KOPT-K1 (cell line): ENCODE results near the gene TRAF3IP3.

ENCODE experiments used
- H3K27ac ChIP-seq: fragments of 200-600 bp; sonication (generic); 2 replicates; pipeline ENCODE4 v1.5.1; 2016; ENCODE audit warnings: antibody characterized with exemption, mild to moderate bottlenecking, low read depth, low read length; ENCODE audit not compliant: poor library complexity, severe bottlenecking
- H3K36me3 ChIP-seq: fragments of 200-600 bp; sonication (generic); 2 replicates; pipeline ENCODE4 v1.5.1; 2017; ENCODE audit warnings: antibody characterized with exemption, mild to moderate bottlenecking, low read length, moderate library complexity; ENCODE audit not compliant: insufficient read depth
- H3K9me3 ChIP-seq: fragments of 200-600 bp; sonication (generic); 2 replicates; pipeline ENCODE4 v1.5.1; 2017; ENCODE audit warnings: antibody characterized with exemption, low read length, mild to moderate bottlenecking; ENCODE audit not compliant: insufficient read depth, poor library complexity, severe bottlenecking

Gene TRAF3IP3

DNA sequence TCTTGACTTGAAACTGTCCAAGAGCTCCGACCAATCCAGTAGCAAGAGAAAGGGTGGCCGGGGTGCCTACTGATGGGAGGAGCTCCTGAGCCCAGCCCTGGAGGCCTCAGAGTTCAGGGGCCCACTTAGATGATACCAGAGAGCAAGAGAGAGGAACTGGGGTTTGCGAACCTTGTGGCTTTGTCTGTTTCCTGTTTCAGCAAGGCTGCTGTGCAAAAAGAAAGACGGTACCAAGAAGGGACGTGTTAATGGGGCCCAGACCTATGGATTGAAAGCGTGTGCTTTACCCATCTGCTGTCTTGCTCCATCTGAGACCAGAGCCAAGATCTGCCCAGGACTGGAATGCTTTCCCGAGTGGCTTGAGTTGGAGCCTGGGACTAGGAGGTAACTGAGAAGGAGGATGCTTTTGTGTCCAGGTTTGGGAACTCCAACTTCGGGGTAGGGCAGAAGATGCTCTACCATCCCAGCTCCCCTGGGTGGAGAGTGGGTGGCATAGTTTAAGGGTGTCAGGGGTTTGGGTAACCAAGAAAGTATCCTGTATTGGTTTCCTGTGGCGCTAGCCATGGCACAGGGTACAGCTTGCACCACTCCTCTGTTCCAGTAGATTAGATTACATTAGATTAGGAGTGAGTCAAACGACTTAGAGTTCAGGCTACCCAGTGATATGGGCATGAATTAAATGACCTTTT is at the start of gene TRAF3IP3:
TRAF3IP3 (plus strand) TSS at position 128 of the 689 bp plus-strand sequence. CDS start 3,987 bp downstream, outside the sequence.
- Histone ChIP-seq H3K9me3 (no peaks in the 10 kb centered on the region), H3K36me3 (peaks cover 40% of the 10 kb centered on the region), H3K27ac (peak within 1 kb of the TSS; percentile 100)

- H3K27ac ChIP-seq: no peak overlapping the region
- no peaks in the 10 kb centered on the region for H3K9me3 ChIP-seq
- no peaks in the 10 kb centered on the region for H3K36me3 ChIP-seq
Observed at GRCh38 chr1:209706622-209707021, 49.2 kb upstream of the TRAF3IP3 start.

DNA sequence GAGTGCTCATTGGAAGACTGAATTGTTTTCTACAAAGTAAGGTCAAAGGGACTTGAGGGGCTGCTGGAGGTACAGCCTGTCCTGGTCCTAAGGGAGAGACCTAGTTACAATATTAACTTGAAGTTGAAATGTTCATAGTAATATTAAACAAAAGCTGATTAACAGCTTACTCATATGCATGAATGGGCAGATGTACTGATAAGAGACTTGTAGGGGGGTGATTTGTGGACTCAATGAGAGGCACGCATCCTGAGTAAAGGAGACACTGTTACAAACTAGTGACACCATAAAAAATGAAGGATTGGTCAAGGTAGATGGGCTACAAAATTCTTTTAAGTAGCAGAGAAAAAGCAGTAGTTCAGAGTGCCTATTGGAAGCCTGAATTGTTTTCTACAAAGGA is 48.5 kb upstream of the TRAF3IP3 start:
- H3K36me3 ChIP-seq: no peaks in the 10 kb centered on the region
- no peaks in the 10 kb centered on the region for H3K9me3 ChIP-seq

DNA sequence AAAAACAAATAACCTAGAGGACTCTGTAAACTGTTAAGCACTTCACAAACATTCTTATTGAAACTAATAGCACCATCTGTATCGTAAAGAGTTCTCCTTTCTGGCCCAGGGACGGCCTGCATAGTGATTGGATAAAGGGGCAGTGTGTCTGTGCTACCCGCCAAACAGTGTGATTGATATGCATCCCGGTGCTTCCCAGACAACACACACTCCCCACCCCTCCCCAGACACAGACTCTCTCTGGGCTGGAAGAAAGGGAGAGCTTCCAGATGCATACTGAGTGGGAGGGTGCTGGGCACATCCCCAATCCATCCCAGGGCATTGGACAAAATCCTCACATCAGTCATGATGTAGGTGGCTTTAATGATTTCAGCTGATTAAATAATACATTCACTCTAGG is 47.6 kb upstream of the TRAF3IP3 start:
- Histone ChIP-seq H3K27ac (no peak overlapping the region), H3K9me3 (no peaks in the 10 kb centered on the region), H3K36me3 (no peaks in the 10 kb centered on the region)

More for the DNA sequence above, 48.5 kb upstream of the TRAF3IP3 start:
- H3K27ac ChIP-seq: no peak overlapping the region

DNA sequence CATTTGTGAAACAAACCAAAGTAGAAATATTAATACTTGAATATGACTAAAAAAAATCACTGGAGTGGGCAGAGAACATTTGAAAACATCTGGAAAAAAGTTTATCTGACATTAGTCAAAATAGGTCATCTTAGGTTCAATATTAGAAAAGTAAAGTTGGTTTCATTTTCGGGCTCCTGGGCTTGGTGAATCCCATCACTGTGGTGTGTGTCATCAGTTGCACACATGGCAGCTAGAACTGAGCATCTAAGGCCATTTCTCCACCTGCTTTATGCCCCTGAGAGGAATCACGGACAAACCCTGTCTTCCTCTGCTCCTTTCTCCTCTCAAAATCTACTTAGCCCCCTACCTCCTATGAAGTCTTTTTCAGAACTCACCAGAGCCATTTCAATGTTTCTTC is 45.8 kb upstream of the TRAF3IP3 start:
- H3K36me3 ChIP-seq: no peaks in the 10 kb centered on the region
- no peak overlapping the region for H3K27ac ChIP-seq
- no peaks in the 10 kb centered on the region for H3K9me3 ChIP-seq

DNA sequence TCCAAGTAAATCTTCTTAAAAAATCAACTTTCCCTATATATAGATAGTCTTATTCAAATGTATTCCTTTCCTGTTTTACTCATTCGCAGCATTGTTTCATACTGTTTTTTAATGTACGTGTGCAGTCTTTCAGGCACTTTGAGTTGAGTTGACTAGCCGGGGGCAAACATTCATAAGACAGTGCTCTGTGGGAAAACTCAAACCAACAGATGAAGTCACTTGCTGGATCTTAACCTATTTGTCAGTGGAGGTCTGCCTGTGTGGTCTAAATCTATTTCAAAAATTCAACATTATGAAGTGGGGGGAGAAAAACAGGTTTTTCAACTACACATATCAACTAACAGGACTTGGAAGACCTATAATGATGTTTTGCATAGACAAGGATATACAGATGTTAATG is 45.0 kb upstream of the TRAF3IP3 start:
- H3K36me3 ChIP-seq: no peaks in the 10 kb centered on the region
- H3K27ac ChIP-seq: no peak overlapping the region
- no peaks in the 10 kb centered on the region for H3K9me3 ChIP-seq

DNA sequence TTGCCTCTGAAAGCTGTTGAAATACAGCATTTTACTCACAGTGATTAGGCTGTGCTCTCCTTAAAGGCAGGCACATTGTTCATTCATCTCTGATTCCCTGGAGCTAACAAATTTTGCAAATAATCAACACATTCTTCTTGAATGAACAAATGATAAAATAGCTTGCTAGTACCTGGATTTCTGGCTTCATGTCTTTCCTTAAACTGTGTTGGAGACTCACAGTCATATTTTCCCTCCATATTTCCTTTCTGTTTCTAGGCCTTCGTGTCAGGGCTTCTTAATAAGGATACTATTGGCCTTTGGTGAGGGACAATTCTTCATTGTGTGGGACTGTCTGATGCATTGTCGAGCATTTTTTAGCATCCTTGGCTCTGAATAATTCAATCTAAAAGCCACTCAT is 41.5 kb upstream of the TRAF3IP3 start:
- Histone ChIP-seq H3K27ac (no peak overlapping the region), H3K9me3 (no peaks in the 10 kb centered on the region), H3K36me3 (no peaks in the 10 kb centered on the region)

DNA sequence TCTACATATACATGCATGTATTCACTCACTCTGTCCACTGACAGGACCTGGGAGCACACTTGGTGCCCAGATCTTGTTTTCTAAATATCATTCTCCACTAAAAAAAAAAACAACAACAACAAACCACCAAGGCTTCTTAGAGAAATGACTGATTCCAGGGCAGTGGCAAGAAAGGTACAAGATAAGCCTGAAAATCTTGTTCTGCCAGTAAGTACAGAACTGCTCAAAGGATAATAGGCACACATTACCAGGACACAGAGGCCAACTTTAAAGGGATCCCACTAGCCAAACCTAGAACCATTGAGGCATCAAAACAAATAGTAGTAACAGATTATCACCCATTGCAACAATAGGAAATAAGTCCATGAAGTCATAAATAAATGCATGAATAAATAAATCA is 40.5 kb upstream of the TRAF3IP3 start:
- H3K36me3 ChIP-seq: no peaks in the 10 kb centered on the region
- no peak overlapping the region for H3K27ac ChIP-seq
- no peaks in the 10 kb centered on the region for H3K9me3 ChIP-seq

DNA sequence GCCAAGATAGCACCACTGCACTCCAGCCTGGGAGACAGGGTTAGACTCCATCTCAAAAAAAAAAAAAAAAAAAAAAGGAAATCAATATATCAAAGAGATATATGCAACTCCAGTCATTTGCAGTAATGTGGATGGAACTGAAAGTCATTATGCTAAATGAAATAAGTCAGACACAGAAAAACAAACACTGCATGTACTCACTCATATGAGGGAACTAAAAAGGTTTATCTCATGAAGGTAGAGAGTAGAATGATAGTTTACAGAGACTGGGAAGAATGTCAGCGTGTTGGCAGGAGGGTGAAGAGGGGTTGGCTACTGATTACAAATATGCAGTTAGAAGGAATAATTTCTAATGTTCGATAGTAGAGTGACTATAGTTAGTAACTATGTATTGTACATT is 38.0 kb upstream of the TRAF3IP3 start:
- Histone ChIP-seq H3K27ac (no peak overlapping the region), H3K36me3 (no peaks in the 10 kb centered on the region), H3K9me3 (no peaks in the 10 kb centered on the region)

DNA sequence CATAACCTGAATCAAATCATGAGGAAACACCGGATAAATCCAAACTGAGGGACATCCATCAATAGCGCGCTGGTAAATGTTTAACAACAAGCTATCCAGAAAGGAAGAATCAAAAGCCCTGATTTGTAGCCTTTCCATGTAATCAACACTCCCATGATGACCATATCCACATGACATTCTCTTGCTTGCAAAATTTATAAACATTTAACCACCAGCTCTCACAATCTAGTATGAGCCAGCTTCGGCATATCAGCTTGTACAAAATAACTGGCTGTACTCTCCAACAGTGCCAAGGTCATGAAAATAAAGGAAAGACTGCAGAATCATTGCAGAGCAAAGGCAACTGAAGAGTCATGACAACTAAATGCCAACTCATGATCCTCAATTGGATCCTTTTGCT is 35.5 kb upstream of the TRAF3IP3 start:
- H3K27ac ChIP-seq: no peak overlapping the region
- H3K9me3 ChIP-seq: no peaks in the 10 kb centered on the region
- H3K36me3 ChIP-seq: no peaks in the 10 kb centered on the region

DNA sequence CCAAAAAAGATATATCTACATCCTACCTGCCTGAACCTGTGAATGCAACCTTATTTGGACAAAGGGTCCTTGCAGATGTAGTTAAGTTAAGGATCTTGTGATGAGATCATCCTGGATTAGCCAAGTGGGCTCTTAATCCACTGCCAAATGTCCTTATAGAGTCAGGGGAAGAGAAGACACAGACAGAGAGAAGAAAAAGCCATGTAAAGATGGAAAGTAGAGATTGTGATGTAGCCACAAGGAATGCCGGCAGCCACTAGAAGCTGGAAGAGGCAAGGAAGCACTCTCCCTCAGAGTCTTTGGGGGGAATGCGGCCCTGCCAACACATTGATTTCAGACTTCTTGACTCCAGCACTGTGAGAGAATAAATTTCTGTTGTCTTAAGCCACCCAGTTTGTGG is 35.0 kb upstream of the TRAF3IP3 start:
- H3K27ac ChIP-seq: no peak overlapping the region

GRCh38 chr1:209721323-209721722 is 34.5 kb upstream of the TRAF3IP3 start:
- H3K36me3 ChIP-seq: no peaks in the 10 kb centered on the region
- H3K27ac ChIP-seq: no peak overlapping the region
- H3K9me3 ChIP-seq: no peaks in the 10 kb centered on the region

More for the DNA sequence above, 35.0 kb upstream of the TRAF3IP3 start:
- Histone ChIP-seq H3K9me3 (no peaks in the 10 kb centered on the region), H3K36me3 (no peaks in the 10 kb centered on the region)

DNA sequence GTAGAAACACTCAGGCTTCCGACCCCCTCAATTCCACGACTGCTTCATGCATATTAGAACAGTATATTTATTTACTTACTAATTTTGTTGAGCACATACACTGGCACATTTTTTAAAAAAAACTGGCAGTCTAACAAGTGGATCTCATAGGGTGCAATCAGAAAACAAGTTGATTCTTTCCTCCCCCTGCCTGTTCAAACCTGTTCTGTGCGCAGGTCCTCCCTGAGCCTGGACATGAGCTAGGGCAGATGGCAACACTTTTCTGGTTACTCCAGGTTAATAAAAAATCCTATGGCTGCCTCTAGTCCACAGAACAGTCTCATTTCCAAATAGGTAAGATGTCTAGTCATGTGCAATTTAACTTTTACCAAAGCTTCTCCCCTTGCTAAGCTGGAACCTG is 32.6 kb upstream of the TRAF3IP3 start:
- no peaks in the 10 kb centered on the region for H3K36me3 ChIP-seq
- H3K9me3 ChIP-seq: no peaks in the 10 kb centered on the region
- no peak overlapping the region for H3K27ac ChIP-seq

- Histone ChIP-seq H3K9me3 (no peaks in the 10 kb centered on the region), H3K36me3 (no peaks in the 10 kb centered on the region), H3K27ac (no peak overlapping the region)
Observed at GRCh38 chr1:209723756-209724693, 31.8 kb upstream of the TRAF3IP3 start.

- no peaks in the 10 kb centered on the region for H3K36me3 ChIP-seq
- H3K27ac ChIP-seq: no peak overlapping the region
- H3K9me3 ChIP-seq: peaks cover 4% of the 10 kb centered on the region
Observed at GRCh38 chr1:209727286-209727685, 28.6 kb upstream of the TRAF3IP3 start.
